ENCODE data around the gene HS1BP3. TPM values are rescaled to one million over a fixed set of nuclear protein-coding genes. Genes with fewer than 3 reads are reported as not detected.

HS1BP3 gene
- total RNA-seq, 1 experiment from 2014 or later: 17.1 TPM

- Histone ChIP-seq H3K4me1 (ENCODE audit: control insufficient read depth in 1 of 2, insufficient read depth in 2 of 2, low read length in 2 of 2) (peaks cover 15 to 22% of the 10 kb centered on the region in 2 experiments; a peak in 3 of 4 replicates), H3K9ac (ENCODE audit: low read length) (no peak overlapping the region), H3K27me3 (ENCODE audit: insufficient read depth, low read length) (no peaks in the 10 kb centered on the region), H3K79me2 (ENCODE audit: insufficient read depth, low read length) (no peaks in the 10 kb centered on the region), H2AFZ (ENCODE audit: low read depth, low read length, poor library complexity, severe bottlenecking) (no peak overlapping the region), H3K36me3 (ENCODE audit: control insufficient read depth in 1 of 2, insufficient read depth in 2 of 2, low read length in 2 of 2) (peaks cover 0 to 4% of the 10 kb centered on the region in 2 experiments; a peak in 1 of 4 replicates), H3K9me3 (ENCODE audit: control insufficient read depth in 1 of 2, insufficient read depth in 1 of 2, low read depth in 1 of 2, low read length in 2 of 2) (no peaks in the 10 kb centered on the region), H3K9me2 (ENCODE audit: insufficient read depth) (no peaks in the 10 kb centered on the region), H3K4me2 (ENCODE audit: low read length) (no peak overlapping the region), H4K20me1 (ENCODE audit: insufficient read depth) (no peaks in the 10 kb centered on the region), H3K4me3 (replicated peaks in 1 of 2; ENCODE audit: low read depth in 1 of 2, low read length in 2 of 2) (no peak overlapping the region), H3K27ac (ENCODE audit: low read depth, low read length) (no peak overlapping the region)
- BruUV-seq (replicated peaks): no TSS peak
- CTCF ChIA-PET: no interaction called here
- DNase-seq (ENCODE audit: low read depth, low spot score) (no peak), ATAC-seq (no peak)
- POLR2A ChIA-PET: interaction anchor here (1.4 kb wide), 1 partner anchor 175 kb away, joined by 8 read pairs; the partner anchor contains the start of gene RHOB
- TF ChIP-seq CTCF (IDR thresholded peaks at IDR 0.05 in 2 of 3, conservative IDR thresholded peaks at IDR 0.05 in 1 of 3; ENCODE audit: borderline replicate concordance in 1 of 3, insufficient read depth in 1 of 3, low read depth in 2 of 3, low read length in 2 of 3) (no peak), ZFX (IDR thresholded peaks at IDR 0.05) (no peak), ZNF274 (IDR thresholded peaks at IDR 0.05; ENCODE audit: low read depth, low read length) (no peak), SIN3A (IDR thresholded peaks at IDR 0.05; ENCODE audit: low read depth) (no peak), REST (IDR thresholded peaks at IDR 0.05; ENCODE audit: low read depth) (no peak), ATF3 (IDR thresholded peaks at IDR 0.05) (no peak), EGR1 (IDR thresholded peaks at IDR 0.05; ENCODE audit: low read depth) (no peak), TCF7L2 (IDR thresholded peaks at IDR 0.05; ENCODE audit: borderline replicate concordance, extremely low read depth, insufficient read depth, insufficient read length) (no peak), MAX (IDR thresholded peaks at IDR 0.05) (no peak), SP1 (IDR thresholded peaks at IDR 0.05; ENCODE audit: low read depth) (no peak), ELF1 (IDR thresholded peaks at IDR 0.05; ENCODE audit: borderline replicate concordance, low read depth) (no peak), POLR2AphosphoS5 (IDR thresholded peaks at IDR 0.05; ENCODE audit: low read depth, low read length) (no peak), FOSL1 (IDR thresholded peaks at IDR 0.05; ENCODE audit: low read depth) (no peak), EZH2 (IDR thresholded peaks at IDR 0.05) (no peak), RAD21 (IDR thresholded peaks at IDR 0.05; ENCODE audit: low read depth) (no peak), CBX3 (IDR thresholded peaks at IDR 0.05; ENCODE audit: low read depth) (no peak), YY1 (IDR thresholded peaks at IDR 0.05; ENCODE audit: extremely low read depth, insufficient replicate concordance, low read depth, low read length) (no peak), SRF (IDR thresholded peaks at IDR 0.05; ENCODE audit: low read depth) (no peak)
- RAD21 ChIA-PET (ENCODE audit: low non-redundant PET in 1 of 2, low total read pairs in 2 of 2, uncharacterized antibody in 2 of 2, unreplicated experiment in 2 of 2): no interaction called here
- intact Hi-C loops (cut with micrococcal nuclease): no loop called here
Observed at GRCh38 chr2:20621366-20622295, 29.3 kb downstream of the HS1BP3 start.

Measured in HCT116 (cell line).